ENCODE measurements around the gene PCDHAC1. TPM values are rescaled to one million over a fixed set of nuclear protein-coding genes. Genes with fewer than 3 reads are reported as not detected.
A peak's percentile ranks its signal among the peaks of the same experiment; 100 is the strongest.

The PCDHAC1 gene
- total and polyA plus RNA-seq, 10 donors: 0.13 to 1.2 (median 0.37) TPM

DNA sequence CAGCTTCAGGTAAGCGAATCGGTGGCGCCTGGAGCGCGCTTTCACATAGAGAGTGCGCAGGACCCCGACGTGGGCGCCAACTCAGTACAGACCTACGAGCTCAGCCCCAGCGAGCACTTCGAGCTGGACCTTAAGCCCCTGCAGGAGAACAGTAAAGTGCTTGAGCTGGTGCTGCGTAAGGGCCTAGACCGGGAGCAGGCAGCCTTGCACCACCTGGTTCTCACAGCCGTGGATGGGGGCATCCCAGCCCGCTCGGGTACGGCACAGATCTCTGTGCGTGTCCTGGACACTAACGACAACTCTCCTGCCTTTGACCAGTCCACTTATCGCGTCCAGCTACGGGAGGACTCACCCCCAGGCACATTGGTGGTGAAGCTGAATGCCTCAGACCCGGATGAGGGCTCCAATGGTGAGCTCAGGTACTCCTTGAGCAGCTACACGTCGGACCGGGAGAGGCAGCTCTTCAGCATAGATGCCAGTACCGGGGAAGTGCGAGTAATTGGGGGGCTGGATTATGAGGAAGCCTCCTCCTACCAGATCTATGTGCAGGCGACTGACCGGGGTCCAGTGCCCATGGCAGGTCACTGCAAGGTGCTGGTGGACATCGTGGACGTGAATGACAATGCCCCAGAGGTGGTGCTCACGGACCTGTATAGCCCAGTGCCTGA lies 41.3 kb downstream of the PCDHAC1 start:
- WGBS, 5 donors: 24 to 61% (median 28%) methylated on average over 6 to 34 of the region's 34 CpGs
- no peak for TF ChIP-seq POLR2A (IDR thresholded peaks at IDR 0.05)
- TF ChIP-seq, protein P1, sequence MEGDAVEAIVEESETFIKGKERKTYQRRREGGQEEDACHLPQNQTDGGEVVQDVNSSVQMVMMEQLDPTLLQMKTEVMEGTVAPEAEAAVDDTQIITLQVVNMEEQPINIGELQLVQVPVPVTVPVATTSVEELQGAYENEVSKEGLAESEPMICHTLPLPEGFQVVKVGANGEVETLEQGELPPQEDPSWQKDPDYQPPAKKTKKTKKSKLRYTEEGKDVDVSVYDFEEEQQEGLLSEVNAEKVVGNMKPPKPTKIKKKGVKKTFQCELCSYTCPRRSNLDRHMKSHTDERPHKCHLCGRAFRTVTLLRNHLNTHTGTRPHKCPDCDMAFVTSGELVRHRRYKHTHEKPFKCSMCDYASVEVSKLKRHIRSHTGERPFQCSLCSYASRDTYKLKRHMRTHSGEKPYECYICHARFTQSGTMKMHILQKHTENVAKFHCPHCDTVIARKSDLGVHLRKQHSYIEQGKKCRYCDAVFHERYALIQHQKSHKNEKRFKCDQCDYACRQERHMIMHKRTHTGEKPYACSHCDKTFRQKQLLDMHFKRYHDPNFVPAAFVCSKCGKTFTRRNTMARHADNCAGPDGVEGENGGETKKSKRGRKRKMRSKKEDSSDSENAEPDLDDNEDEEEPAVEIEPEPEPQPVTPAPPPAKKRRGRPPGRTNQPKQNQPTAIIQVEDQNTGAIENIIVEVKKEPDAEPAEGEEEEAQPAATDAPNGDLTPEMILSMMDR (IDR thresholded peaks at IDR 0.05 in 8 of 11, conservative IDR thresholded peaks at IDR 0.05 in 3 of 11): no peak
- TF ChIP-seq POLR2AphosphoS5 (IDR thresholded peaks at IDR 0.05): no peak
- intact Hi-C loops (cut with DNase I; ENCODE audit: low total_unique reads): no loop called here
- Histone ChIP-seq H3K4me1 (peaks cover 0 to 18% (median 0%) of the 10 kb centered on the region in 6 donors), H3K27me3 (replicated peaks in 1 of 7) (peaks cover 2 to 37% (median 21%) of the 10 kb centered on the region in 7 donors), H3K27ac (peak overlapping the region in 1 of 8 donors; percentile 78), H3K4me3 (peak overlapping the region in 6 of 8 donors; percentile 38 to 69 (median 46)), H3K36me3 (no peaks in the 10 kb centered on the region), H3K9me3 (peaks cover 0 to 8% (median 0%) of the 10 kb centered on the region in 8 donors)
- no peak for DNase-seq

DNA sequence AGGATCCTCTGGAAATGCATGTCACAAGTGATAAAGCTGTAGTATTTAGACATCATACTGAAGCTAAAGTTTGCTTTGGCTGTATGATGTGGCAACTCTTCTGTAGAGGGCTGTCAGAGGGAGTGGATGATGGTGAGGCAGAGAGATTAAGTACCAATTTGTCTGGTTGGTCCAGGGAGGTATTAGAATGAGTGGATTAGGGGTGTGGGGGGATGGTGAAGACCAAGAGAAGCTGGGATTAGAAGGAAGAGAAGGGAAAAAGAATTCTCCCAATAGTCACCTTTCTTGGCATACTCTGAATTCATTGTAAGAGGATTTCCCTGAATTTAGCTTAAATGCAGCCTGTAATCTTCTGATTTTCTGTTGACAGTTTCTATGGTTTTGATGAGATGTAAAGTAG lies 43.8 kb downstream of the PCDHAC1 start:
- Histone ChIP-seq H3K36me3 (no peaks in the 10 kb centered on the region), H3K27me3 (replicated peaks in 1 of 7) (peaks cover 2 to 37% (median 21%) of the 10 kb centered on the region in 7 donors), H3K27ac (no peak overlapping the region), H3K4me1 (peaks cover 0 to 18% (median 0%) of the 10 kb centered on the region in 6 donors), H3K4me3 (no peak overlapping the region), H3K9me3 (peaks cover 0 to 8% (median 0%) of the 10 kb centered on the region in 8 donors)
- no peak for TF ChIP-seq POLR2A (IDR thresholded peaks at IDR 0.05)
- TF ChIP-seq, protein P1 (IDR thresholded peaks at IDR 0.05 in 8 of 11, conservative IDR thresholded peaks at IDR 0.05 in 3 of 11): no peak
- TF ChIP-seq POLR2AphosphoS5 (IDR thresholded peaks at IDR 0.05): no peak
- no peak for DNase-seq
- intact Hi-C loops (cut with DNase I; ENCODE audit: low total_unique reads): no loop called here

DNA sequence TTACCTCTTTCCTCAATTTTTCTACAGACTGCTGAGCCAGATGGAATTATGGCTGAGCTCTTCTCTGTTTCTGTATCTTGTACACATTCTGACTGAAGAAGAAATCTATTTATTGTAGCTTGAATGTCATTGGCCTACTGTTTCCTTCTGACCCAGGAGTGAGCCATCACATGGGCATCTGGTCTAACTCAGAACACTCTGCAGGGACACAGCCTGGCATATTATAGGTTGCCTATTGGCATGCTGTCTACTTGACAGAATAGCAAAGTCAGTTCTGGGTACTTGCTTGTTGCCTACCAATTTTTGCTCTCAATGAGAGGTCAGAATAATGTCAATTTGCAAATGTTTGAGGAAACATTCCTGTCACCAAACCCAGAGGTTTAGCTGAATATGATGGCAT lies 47.5 kb downstream of the PCDHAC1 start:
- DNase-seq: no peak
- H3K27me3 ChIP-seq (replicated peaks in 1 of 7): peaks cover 0 to under 1% (median 0%) of the 10 kb centered on the region in 7 donors
- TF ChIP-seq POLR2AphosphoS5 (IDR thresholded peaks at IDR 0.05) (no peak), POLR2A (IDR thresholded peaks at IDR 0.05) (no peak)
- TF ChIP-seq, protein P1 (IDR thresholded peaks at IDR 0.05 in 8 of 11, conservative IDR thresholded peaks at IDR 0.05 in 3 of 11): no peak
- H3K27ac ChIP-seq: no peak overlapping the region
- intact Hi-C loops (cut with DNase I; ENCODE audit: low total_unique reads): no loop called here
- peaks cover 0 to 19% (median 7%) of the 10 kb centered on the region in 6 donors for H3K4me1 ChIP-seq
- no peaks in the 10 kb centered on the region for H3K36me3 ChIP-seq
- no peaks in the 10 kb centered on the region for H3K9me3 ChIP-seq
- no peak overlapping the region for H3K4me3 ChIP-seq

DNA sequence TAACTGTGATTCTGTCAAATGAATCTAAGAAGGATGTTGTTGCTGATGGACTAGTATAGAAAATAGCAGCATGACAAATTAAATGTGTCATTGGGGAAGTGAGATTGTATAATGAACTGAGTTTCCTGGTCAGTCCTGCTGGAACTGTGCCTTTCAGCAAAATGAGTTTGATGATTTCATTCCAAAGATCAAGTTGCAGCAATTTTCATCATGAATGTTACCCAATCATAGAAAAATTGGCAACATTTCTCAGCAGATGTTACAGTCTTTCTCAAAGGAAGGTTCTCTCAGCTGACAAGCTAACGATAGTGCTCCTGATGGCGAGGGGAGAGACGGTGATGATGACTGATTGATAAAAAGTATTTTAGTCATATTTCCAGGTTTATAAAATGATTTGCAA lies 50.9 kb downstream of the PCDHAC1 start:
- Histone ChIP-seq H3K36me3 (no peaks in the 10 kb centered on the region), H3K9me3 (no peaks in the 10 kb centered on the region), H3K27me3 (replicated peaks in 1 of 7) (no peaks in the 10 kb centered on the region), H3K27ac (peak overlapping the region in 1 of 8 donors; percentile 63), H3K4me1 (peaks cover 0 to 23% (median 10%) of the 10 kb centered on the region in 6 donors), H3K4me3 (no peak overlapping the region)
- intact Hi-C loops (cut with DNase I; ENCODE audit: low total_unique reads): no loop called here
- TF ChIP-seq POLR2A (IDR thresholded peaks at IDR 0.05) (no peak), POLR2AphosphoS5 (IDR thresholded peaks at IDR 0.05) (no peak)
- TF ChIP-seq, protein P1 (IDR thresholded peaks at IDR 0.05 in 8 of 11, conservative IDR thresholded peaks at IDR 0.05 in 3 of 11): no peak
- WGBS, 5 donors: 77 to 86% (median 83%) methylated on average over 3 of the region's 3 CpGs
- DNase-seq: no peak

Measured in spleen (tissue), 11 donors.